A673 (cell line): Measurements from ENCODE around the gene TANC2. TPM values are rescaled to one million over a fixed set of nuclear protein-coding genes. Genes with fewer than 3 reads are reported as not detected.

Source experiments
- BruUV-seq: library from RNA; stranded (reverse); fragments of 400-500 nt; replicated peaks from 2 replicates; lab custom pipeline; 2021; lab: Mats Ljungman, UMichigan
- CTCF ChIA-PET: fragments of 300-600 bp; sonication (Branson Sonifier 250); formaldehyde crosslinking; loops from one replicate; lab custom pipeline; 2022; ENCODE audit warnings: antibody characterized with exemption; lab: Charles Lee
- POLR2A ChIA-PET: fragments of 300-600 bp; sonication (Branson Sonifier 250); formaldehyde crosslinking; loops from one replicate; lab custom pipeline; 2022; ENCODE audit warnings: antibody characterized with exemption; ENCODE audit not compliant: low non-redundant PET; lab: Charles Lee
- DNase-seq: peaks from one replicate; pipeline ENCODE4 v3.0.0-alpha.2; 2015; ENCODE audit warnings: low spot score
- H3K27ac ChIP-seq: fragments of 200-600 bp; sonication (generic); 2 replicates; pipeline ENCODE4 v1.5.1; 2016; ENCODE audit warnings: mixed run types, low read depth, mild to moderate bottlenecking, mixed read lengths, antibody characterized with exemption, low read length; ENCODE audit not compliant: poor library complexity, severe bottlenecking
- H3K27me3 ChIP-seq: fragments of 200-600 bp; sonication (generic); replicated peaks from 2 replicates; pipeline ENCODE4 v1.6.1; 2017; ENCODE audit warnings: mixed run types, low read depth, mild to moderate bottlenecking, mixed read lengths, antibody characterized with exemption, low read length; ENCODE audit not compliant: insufficient read depth, poor library complexity
- H3K36me3 ChIP-seq: fragments of 200-600 bp; sonication (generic); 2 replicates; pipeline ENCODE4 v1.6.1; 2016; ENCODE audit warnings: mixed run types, mild to moderate bottlenecking, mixed read lengths, antibody characterized with exemption, low read length; ENCODE audit not compliant: insufficient read depth, poor library complexity, severe bottlenecking
- H3K4me1 ChIP-seq: fragments of 200-600 bp; sonication (generic); 2 replicates; pipeline ENCODE4 v1.6.1; 2017; ENCODE audit warnings: mixed run types, mild to moderate bottlenecking, mixed read lengths, antibody characterized with exemption, low read length; ENCODE audit not compliant: insufficient read depth, poor library complexity, severe bottlenecking
- H3K4me3 ChIP-seq: fragments of 200-600 bp; sonication (generic); 2 replicates; pipeline ENCODE4 v1.5.1; 2016; ENCODE audit warnings: low read depth, mixed run types, mild to moderate bottlenecking, mixed read lengths, low read length; ENCODE audit not compliant: poor library complexity, severe bottlenecking
- H3K9me3 ChIP-seq: fragments of 200-600 bp; sonication (generic); 2 replicates; pipeline ENCODE4 v1.6.1; 2016; ENCODE audit warnings: mixed run types, low read depth, mild to moderate bottlenecking, mixed read lengths, antibody characterized with exemption, low read length; ENCODE audit not compliant: poor library complexity, severe bottlenecking
- CTCF ChIP-seq: fragments of 300-800, 200-600 bp; sonication (generic); conservative IDR thresholded peaks from 2 replicates; pipeline ENCODE4 v1.5.1; 2017; ENCODE audit warnings: low read depth, mild to moderate bottlenecking, antibody characterized with exemption, low read length, moderate library complexity, mixed read lengths
- EZH2 ChIP-seq: fragments of 200-600 bp; sonication (generic); IDR thresholded peaks from 2 replicates; pipeline ENCODE4 v1.6.1; 2017; ENCODE audit warnings: borderline replicate concordance, low read depth, mild to moderate bottlenecking, mixed read lengths, antibody characterized with exemption, low read length; ENCODE audit not compliant: poor library complexity, severe bottlenecking
- intact Hi-C: fragments of 100-400 bp; cut with micrococcal nuclease; formaldehyde crosslinking; loops from one replicate; pipeline ENCODE4 v1.10.0; 2022; ENCODE audit not compliant: unreplicated experiment
- total RNA-seq: library from RNA; stranded (reverse); gene quantifications from 2 replicates; pipeline ENCODE4 v1.2.3, GENCODE V29; 2021

Gene TANC2
- total RNA-seq, 1 experiment from 2014 or later = 13.6 TPM

GRCh38 chr17:62996221-62996620 lies 30.2 kb downstream of the TANC2 start:
- ChIA-PET POLR2A (no interaction called here), CTCF (interaction anchor here (1.5 kb wide), 1 partner anchor 410 kb away, joined by 24 read pairs; no protein-coding TSS in a partner anchor)
- Histone ChIP-seq H3K27me3 (no peaks in the 10 kb centered on the region), H3K4me1 (no peaks in the 10 kb centered on the region), H3K27ac (no peak overlapping the region), H3K9me3 (no peaks in the 10 kb centered on the region), H3K4me3 (no peak overlapping the region), H3K36me3 (no peaks in the 10 kb centered on the region)
- intact Hi-C loops = no loop called here
- no peak for TF ChIP-seq CTCF
- no TSS peak for BruUV-seq
- DNase-seq = no peak

- intact Hi-C loops = no loop called here
- TF ChIP-seq EZH2 = no peak
- no peak for TF ChIP-seq CTCF
- Histone ChIP-seq H3K9me3 (no peaks in the 10 kb centered on the region), H3K36me3 (no peaks in the 10 kb centered on the region), H3K27ac (no peak overlapping the region), H3K4me1 (no peaks in the 10 kb centered on the region), H3K27me3 (no peaks in the 10 kb centered on the region), H3K4me3 (no peak overlapping the region)
- POLR2A ChIA-PET = no interaction called here
- no peak for DNase-seq
- CTCF ChIA-PET = no interaction called here
- no TSS peak for BruUV-seq
Measured at GRCh38 chr17:62998166-62998565, 32.1 kb downstream of the TANC2 start.

GRCh38 chr17:62998665-62999393 lies 32.8 kb downstream of the TANC2 start:
- no peaks in the 10 kb centered on the region for H3K27me3 ChIP-seq
- POLR2A ChIA-PET = no interaction called here
- CTCF ChIA-PET = no interaction called here
- H3K4me3 ChIP-seq = no peak overlapping the region
- H3K36me3 ChIP-seq = no peaks in the 10 kb centered on the region
- no peaks in the 10 kb centered on the region for H3K4me1 ChIP-seq
- H3K27ac ChIP-seq = no peak overlapping the region
- intact Hi-C loops = no loop called here
- TF ChIP-seq EZH2 (no peak), CTCF (no peak)
- no TSS peak for BruUV-seq
- DNase-seq = no peak
- no peaks in the 10 kb centered on the region for H3K9me3 ChIP-seq
